Measurements from ENCODE around the gene PEG3.

Gene PEG3

GRCh38 chr19:56868446-56868845 lies 27.9 kb upstream of the PEG3 start:
- H3K9ac ChIP-seq (ENCODE audit: low read length), result no peak overlapping the region
- no peak overlapping the region for H3K4me2 ChIP-seq (ENCODE audit: low read depth, low read length)
- TF ChIP-seq EZH2 (optimal IDR thresholded peaks at IDR 0.05; ENCODE audit: low read depth, low read length) (no peak), EZH2phosphoT487 (IDR thresholded peaks at IDR 0.05; ENCODE audit: low read length) (no peak)
- TF ChIP-seq, protein P1, sequence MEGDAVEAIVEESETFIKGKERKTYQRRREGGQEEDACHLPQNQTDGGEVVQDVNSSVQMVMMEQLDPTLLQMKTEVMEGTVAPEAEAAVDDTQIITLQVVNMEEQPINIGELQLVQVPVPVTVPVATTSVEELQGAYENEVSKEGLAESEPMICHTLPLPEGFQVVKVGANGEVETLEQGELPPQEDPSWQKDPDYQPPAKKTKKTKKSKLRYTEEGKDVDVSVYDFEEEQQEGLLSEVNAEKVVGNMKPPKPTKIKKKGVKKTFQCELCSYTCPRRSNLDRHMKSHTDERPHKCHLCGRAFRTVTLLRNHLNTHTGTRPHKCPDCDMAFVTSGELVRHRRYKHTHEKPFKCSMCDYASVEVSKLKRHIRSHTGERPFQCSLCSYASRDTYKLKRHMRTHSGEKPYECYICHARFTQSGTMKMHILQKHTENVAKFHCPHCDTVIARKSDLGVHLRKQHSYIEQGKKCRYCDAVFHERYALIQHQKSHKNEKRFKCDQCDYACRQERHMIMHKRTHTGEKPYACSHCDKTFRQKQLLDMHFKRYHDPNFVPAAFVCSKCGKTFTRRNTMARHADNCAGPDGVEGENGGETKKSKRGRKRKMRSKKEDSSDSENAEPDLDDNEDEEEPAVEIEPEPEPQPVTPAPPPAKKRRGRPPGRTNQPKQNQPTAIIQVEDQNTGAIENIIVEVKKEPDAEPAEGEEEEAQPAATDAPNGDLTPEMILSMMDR (IDR thresholded peaks at IDR 0.05; ENCODE audit: low read length), result no peak
- H2AFZ ChIP-seq (ENCODE audit: low read length), result no peak overlapping the region
- no peaks in the 10 kb centered on the region for H3K4me1 ChIP-seq (ENCODE audit: low read length)
- no peak overlapping the region for H3K27ac ChIP-seq (ENCODE audit: low read length)
- H3K9me2 ChIP-seq (replicated peaks; ENCODE audit: insufficient read depth, low read length), result no peaks in the 10 kb centered on the region
- H3K79me2 ChIP-seq (ENCODE audit: low read length), result no peaks in the 10 kb centered on the region
- no peaks in the 10 kb centered on the region for H4K20me1 ChIP-seq (ENCODE audit: insufficient read depth, low read length)
- no peaks in the 10 kb centered on the region for H3F3A ChIP-seq (ENCODE audit: insufficient read depth, low read length)
- H3K9me3 ChIP-seq (replicated peaks; ENCODE audit: insufficient read depth, low read length), result no peaks in the 10 kb centered on the region
- DNase-seq, result no peak
- H3K4me3 ChIP-seq (ENCODE audit: low read length), result no peak overlapping the region
- no peaks in the 10 kb centered on the region for H3K27me3 ChIP-seq (replicated peaks; ENCODE audit: insufficient read depth, low read length)
- no peaks in the 10 kb centered on the region for H3K36me3 ChIP-seq (replicated peaks; ENCODE audit: insufficient read depth, low read length)

- Histone ChIP-seq H3K9me3 (replicated peaks; ENCODE audit: insufficient read depth, low read length) (no peaks in the 10 kb centered on the region), H3K4me1 (ENCODE audit: low read length) (no peaks in the 10 kb centered on the region)
- DNase-seq, result no peak
Measured at GRCh38 chr19:56866538-56866937, 26.0 kb upstream of the PEG3 start.

DNA sequence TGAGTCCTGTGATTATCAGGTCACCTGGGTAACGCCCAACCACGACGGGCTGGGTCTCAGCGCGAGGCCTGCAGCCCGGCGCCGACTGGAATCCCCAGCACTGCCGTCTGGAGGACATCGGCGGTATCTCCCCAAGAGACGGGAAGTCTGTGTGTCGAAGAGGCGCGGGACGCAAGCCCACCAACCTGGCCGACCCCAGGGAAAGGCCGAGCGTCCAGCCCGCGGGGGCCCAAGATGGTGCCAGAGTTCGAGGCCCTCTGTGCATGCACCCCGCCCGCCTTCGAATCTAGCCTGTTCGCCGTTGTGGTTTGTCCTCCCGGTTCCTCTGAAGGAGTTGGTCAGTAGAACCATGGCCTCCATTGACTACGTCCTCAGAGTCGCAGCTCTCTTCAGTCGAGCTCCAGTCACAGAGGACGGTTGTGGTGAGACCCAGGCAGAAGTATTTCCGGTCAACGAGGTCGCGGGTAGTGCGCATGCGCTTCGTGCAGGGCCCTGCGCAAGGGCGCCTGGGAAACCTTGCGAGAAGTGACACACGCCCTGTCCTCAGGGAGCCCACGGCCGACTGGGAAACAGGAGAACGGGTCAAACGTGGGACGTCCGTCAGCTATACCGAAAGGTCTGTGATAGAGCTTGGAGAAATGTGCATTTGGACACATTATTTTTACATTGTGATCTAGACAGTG lies 24.1 kb upstream of the PEG3 start:
- Histone ChIP-seq H3K9ac (ENCODE audit: low read length) (no peak overlapping the region), H3K9me3 (replicated peaks; ENCODE audit: insufficient read depth, low read length) (no peaks in the 10 kb centered on the region), H3K27ac (ENCODE audit: low read length) (no peak overlapping the region), H3K36me3 (replicated peaks; ENCODE audit: insufficient read depth, low read length) (no peaks in the 10 kb centered on the region), H3F3A (ENCODE audit: insufficient read depth, low read length) (no peaks in the 10 kb centered on the region), H2AFZ (ENCODE audit: low read length) (no peak overlapping the region), H3K27me3 (replicated peaks; ENCODE audit: insufficient read depth, low read length) (no peaks in the 10 kb centered on the region), H3K4me1 (ENCODE audit: low read length) (no peaks in the 10 kb centered on the region), H3K79me2 (ENCODE audit: low read length) (no peaks in the 10 kb centered on the region), H3K4me2 (ENCODE audit: low read depth, low read length) (no peak overlapping the region), H3K4me3 (ENCODE audit: low read length) (no peak overlapping the region), H4K20me1 (ENCODE audit: insufficient read depth, low read length) (no peaks in the 10 kb centered on the region), H3K9me2 (replicated peaks; ENCODE audit: insufficient read depth, low read length) (no peaks in the 10 kb centered on the region)
- no peak for DNase-seq
- TF ChIP-seq EZH2 (optimal IDR thresholded peaks at IDR 0.05; ENCODE audit: low read depth, low read length), result no peak
- TF ChIP-seq, protein P1 (IDR thresholded peaks at IDR 0.05; ENCODE audit: low read length), result no peak
- TF ChIP-seq EZH2phosphoT487 (IDR thresholded peaks at IDR 0.05; ENCODE audit: low read length), result no peak

More at GRCh38 chr19:56866538-56866937, 26.0 kb upstream of the PEG3 start:
- no peak overlapping the region for H3K4me2 ChIP-seq (ENCODE audit: low read depth, low read length)
- no peaks in the 10 kb centered on the region for H3K36me3 ChIP-seq (replicated peaks; ENCODE audit: insufficient read depth, low read length)
- TF ChIP-seq EZH2 (optimal IDR thresholded peaks at IDR 0.05; ENCODE audit: low read depth, low read length), result no peak
- TF ChIP-seq EZH2phosphoT487 (IDR thresholded peaks at IDR 0.05; ENCODE audit: low read length), result no peak
- TF ChIP-seq, protein P1 (IDR thresholded peaks at IDR 0.05; ENCODE audit: low read length), result no peak
- no peaks in the 10 kb centered on the region for H3F3A ChIP-seq (ENCODE audit: insufficient read depth, low read length)
- no peaks in the 10 kb centered on the region for H3K9me2 ChIP-seq (replicated peaks; ENCODE audit: insufficient read depth, low read length)
- no peak overlapping the region for H3K9ac ChIP-seq (ENCODE audit: low read length)
- no peaks in the 10 kb centered on the region for H3K27me3 ChIP-seq (replicated peaks; ENCODE audit: insufficient read depth, low read length)
- no peak overlapping the region for H3K4me3 ChIP-seq (ENCODE audit: low read length)
- H3K27ac ChIP-seq (ENCODE audit: low read length), result no peak overlapping the region
- H2AFZ ChIP-seq (ENCODE audit: low read length), result no peak overlapping the region
- no peaks in the 10 kb centered on the region for H4K20me1 ChIP-seq (ENCODE audit: insufficient read depth, low read length)
- H3K79me2 ChIP-seq (ENCODE audit: low read length), result no peaks in the 10 kb centered on the region

Data from MM.1S (cell line).